Stimulated activated CD8-positive, alpha-beta memory T cell treated with anti-CD3 and anti-CD28 coated beads, Interleukin-15, amount 100 ng/mL, for 4 hours (primary cell): ENCODE measurements around the gene EBF3.

Experiments
- DNase-seq, 2 donors: peaks; one replicate each; pipeline ENCODE4 v3.0.0-alpha.2; 2020; ENCODE audit warnings: low read depth in 2 of 2

EBF3 gene

GRCh38 chr10:129971381-129972144 lies 7.5 kb upstream of the EBF3 start:
- DNase-seq: no peak

- DNase-seq: no peak
Measured at GRCh38 chr10:129970465-129971364, 6.6 kb upstream of the EBF3 start.

- no peak for DNase-seq
Measured at GRCh38 chr10:129969911-129970464, 5.9 kb upstream of the EBF3 start.

GRCh38 chr10:129969184-129969910 lies 5.3 kb upstream of the EBF3 start:
- no peak for DNase-seq

- no peak for DNase-seq
Measured at GRCh38 chr10:129968853-129969183, 4.7 kb upstream of the EBF3 start.

- no peak for DNase-seq
Measured at GRCh38 chr10:129968020-129968852, 4.2 kb upstream of the EBF3 start.

GRCh38 chr10:129967579-129968019 lies 3.5 kb upstream of the EBF3 start:
- no peak for DNase-seq

- no peak for DNase-seq
Measured at GRCh38 chr10:129966889-129967578, 3.0 kb upstream of the EBF3 start.

GRCh38 chr10:129966370-129966888 lies 2.4 kb upstream of the EBF3 start:
- no peak for DNase-seq

GRCh38 chr10:129965959-129966358 lies 1.9 kb upstream of the EBF3 start:
- no peak for DNase-seq

GRCh38 chr10:129965425-129965808 lies 1.3 kb upstream of the EBF3 start:
- DNase-seq: no peak

GRCh38 chr10:129964611-129965424 lies 744 bp upstream of the EBF3 start:
- no peak for DNase-seq

- no peak for DNase-seq
Measured at GRCh38 chr10:129962872-129963640, 1.0 kb downstream of the EBF3 start.

GRCh38 chr10:129962031-129962871 lies 1.8 kb downstream of the EBF3 start:
- DNase-seq: no peak

- DNase-seq: no peak
Measured at GRCh38 chr10:129961157-129961701, 2.8 kb downstream of the EBF3 start.

GRCh38 chr10:129960481-129961156 lies 3.5 kb downstream of the EBF3 start:
- DNase-seq: no peak
